PC-3 (cell line): Measurements from ENCODE around the gene PLXDC1.

Experiments used
- CTCF ChIP-seq: fragments of 300-600 bp; sonication (generic); conservative IDR thresholded peaks from 2 replicates; pipeline ENCODE4 v1.5.1; 2017; ENCODE audit warnings: antibody characterized with exemption, low read depth, mild to moderate bottlenecking, low read length
- EZH2 ChIP-seq: fragments of 300-600 bp; sonication (generic); IDR thresholded peaks from one replicate; pipeline ENCODE4 v1.6.1; 2017; ENCODE audit warnings: antibody characterized with exemption, mild to moderate bottlenecking, low read length; ENCODE audit not compliant: unreplicated experiment
- EZH2phosphoT487 ChIP-seq: fragments of 300-600 bp; sonication (generic); IDR thresholded peaks from 2 replicates; pipeline ENCODE4 v1.6.1; 2018; ENCODE audit warnings: mild to moderate bottlenecking, antibody characterized with exemption, low read length, borderline replicate concordance

- no peak for TF ChIP-seq EZH2phosphoT487
- TF ChIP-seq CTCF = no peak
- TF ChIP-seq EZH2 = no peak
These were observed 123.9 kb downstream of the PLXDC1 start for GRCh38 chr17:39027455-39028035.
